ENCODE results near the gene COL6A3.

Gene COL6A3

GRCh38 chr2:237290261-237290660, 123.7 kb downstream of the COL6A3 start:
- DNase-seq: no peak

GRCh38 chr2:237289139-237289538, 124.8 kb downstream of the COL6A3 start:
- no peak for DNase-seq

- no peak for DNase-seq
Measured at GRCh38 chr2:237287872-237288271, 126.1 kb downstream of the COL6A3 start.

- no peak for DNase-seq
Measured at GRCh38 chr2:237283131-237283928, 130.6 kb downstream of the COL6A3 start.

- no peak for DNase-seq
Measured at GRCh38 chr2:237282568-237283128, 131.3 kb downstream of the COL6A3 start.

- no peak for DNase-seq
Measured at GRCh38 chr2:237281836-237282306, 132.1 kb downstream of the COL6A3 start.

- DNase-seq: no peak
Measured at GRCh38 chr2:237280939-237281338, 133.0 kb downstream of the COL6A3 start.

- DNase-seq: no peak
Measured at GRCh38 chr2:237280229-237280628, 133.7 kb downstream of the COL6A3 start.

GRCh38 chr2:237279012-237279768, 134.8 kb downstream of the COL6A3 start:
- DNase-seq: no peak

GRCh38 chr2:237278568-237278967, 135.4 kb downstream of the COL6A3 start:
- DNase-seq: no peak

GRCh38 chr2:237276716-237277490, 137.1 kb downstream of the COL6A3 start:
- no peak for DNase-seq
